ENCODE data around the gene ODC1. TPM values are rescaled to one million over a fixed set of nuclear protein-coding genes. Genes with fewer than 3 reads are reported as not detected.

ODC1 gene
- total RNA-seq, 1 donor from 2014 or later: 119 TPM

DNA sequence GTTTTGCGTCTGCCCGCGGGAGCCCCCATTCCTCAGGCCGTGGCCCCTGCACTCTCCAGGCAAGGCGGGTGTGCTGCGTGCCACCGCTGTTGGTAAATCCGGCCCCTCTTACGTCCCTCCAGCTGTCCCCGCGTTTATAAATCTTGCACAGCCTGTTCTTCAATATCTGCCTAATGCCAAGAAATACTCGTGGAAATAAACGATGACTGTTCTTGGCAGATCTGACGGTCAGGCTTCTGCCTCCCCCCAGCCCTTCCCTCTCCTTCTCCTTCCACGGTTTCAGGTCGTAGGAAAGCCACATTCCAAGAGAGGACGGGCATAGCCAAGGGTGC, 20.5 kb downstream of the ODC1 start:
- Histone ChIP-seq H3K9me3 (ENCODE audit: insufficient read depth, low read depth, low read length) (no peaks in the 10 kb centered on the region), H4K20me1 (ENCODE audit: insufficient read depth, low read length) (no peaks in the 10 kb centered on the region), H2AFZ (ENCODE audit: low read depth, low read length) (no peak overlapping the region), H3K4me1 (ENCODE audit: insufficient read depth, low read length) (peaks cover 13% of the 10 kb centered on the region), H3K4me2 (ENCODE audit: low read length) (no peak overlapping the region), H3K79me2 (ENCODE audit: insufficient read depth, low read length) (no peaks in the 10 kb centered on the region), H3K36me3 (ENCODE audit: insufficient read depth, low read length) (no peaks in the 10 kb centered on the region), H3K27me3 (ENCODE audit: insufficient read depth, low read length) (no peaks in the 10 kb centered on the region), H3K4me3 (ENCODE audit: insufficient read depth, low read depth, low read length) (no peak overlapping the region), H3K27ac (ENCODE audit: low read depth, low read length) (no peak overlapping the region), H3K9ac (ENCODE audit: low read length) (no peak overlapping the region)
- no peak for DNase-seq (ENCODE audit: low read depth)
- peaks cover 3% of the 10 kb centered on the region for H3K36me3 Mint-ChIP-seq (ENCODE audit: low read depth, unreplicated experiment)
- H3K4me1 Mint-ChIP-seq (ENCODE audit: low read depth, unreplicated experiment): no peaks in the 10 kb centered on the region
- TF ChIP-seq, protein P1, sequence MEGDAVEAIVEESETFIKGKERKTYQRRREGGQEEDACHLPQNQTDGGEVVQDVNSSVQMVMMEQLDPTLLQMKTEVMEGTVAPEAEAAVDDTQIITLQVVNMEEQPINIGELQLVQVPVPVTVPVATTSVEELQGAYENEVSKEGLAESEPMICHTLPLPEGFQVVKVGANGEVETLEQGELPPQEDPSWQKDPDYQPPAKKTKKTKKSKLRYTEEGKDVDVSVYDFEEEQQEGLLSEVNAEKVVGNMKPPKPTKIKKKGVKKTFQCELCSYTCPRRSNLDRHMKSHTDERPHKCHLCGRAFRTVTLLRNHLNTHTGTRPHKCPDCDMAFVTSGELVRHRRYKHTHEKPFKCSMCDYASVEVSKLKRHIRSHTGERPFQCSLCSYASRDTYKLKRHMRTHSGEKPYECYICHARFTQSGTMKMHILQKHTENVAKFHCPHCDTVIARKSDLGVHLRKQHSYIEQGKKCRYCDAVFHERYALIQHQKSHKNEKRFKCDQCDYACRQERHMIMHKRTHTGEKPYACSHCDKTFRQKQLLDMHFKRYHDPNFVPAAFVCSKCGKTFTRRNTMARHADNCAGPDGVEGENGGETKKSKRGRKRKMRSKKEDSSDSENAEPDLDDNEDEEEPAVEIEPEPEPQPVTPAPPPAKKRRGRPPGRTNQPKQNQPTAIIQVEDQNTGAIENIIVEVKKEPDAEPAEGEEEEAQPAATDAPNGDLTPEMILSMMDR (IDR thresholded peaks at IDR 0.05; ENCODE audit: insufficient read depth, low read depth, low read length): no peak
- no peak for TF ChIP-seq EZH2 (IDR thresholded peaks at IDR 0.05; ENCODE audit: insufficient read depth, low read length)
- H3K27ac Mint-ChIP-seq (ENCODE audit: unreplicated experiment): no peak overlapping the region
- no peaks in the 10 kb centered on the region for H3K9me3 Mint-ChIP-seq (ENCODE audit: unreplicated experiment)
- H3K27me3 Mint-ChIP-seq (ENCODE audit: low read depth, unreplicated experiment): peaks cover 15% of the 10 kb centered on the region
- no peak for FAIRE-seq
- H3K4me3 Mint-ChIP-seq (ENCODE audit: unreplicated experiment): no peak overlapping the region

DNA sequence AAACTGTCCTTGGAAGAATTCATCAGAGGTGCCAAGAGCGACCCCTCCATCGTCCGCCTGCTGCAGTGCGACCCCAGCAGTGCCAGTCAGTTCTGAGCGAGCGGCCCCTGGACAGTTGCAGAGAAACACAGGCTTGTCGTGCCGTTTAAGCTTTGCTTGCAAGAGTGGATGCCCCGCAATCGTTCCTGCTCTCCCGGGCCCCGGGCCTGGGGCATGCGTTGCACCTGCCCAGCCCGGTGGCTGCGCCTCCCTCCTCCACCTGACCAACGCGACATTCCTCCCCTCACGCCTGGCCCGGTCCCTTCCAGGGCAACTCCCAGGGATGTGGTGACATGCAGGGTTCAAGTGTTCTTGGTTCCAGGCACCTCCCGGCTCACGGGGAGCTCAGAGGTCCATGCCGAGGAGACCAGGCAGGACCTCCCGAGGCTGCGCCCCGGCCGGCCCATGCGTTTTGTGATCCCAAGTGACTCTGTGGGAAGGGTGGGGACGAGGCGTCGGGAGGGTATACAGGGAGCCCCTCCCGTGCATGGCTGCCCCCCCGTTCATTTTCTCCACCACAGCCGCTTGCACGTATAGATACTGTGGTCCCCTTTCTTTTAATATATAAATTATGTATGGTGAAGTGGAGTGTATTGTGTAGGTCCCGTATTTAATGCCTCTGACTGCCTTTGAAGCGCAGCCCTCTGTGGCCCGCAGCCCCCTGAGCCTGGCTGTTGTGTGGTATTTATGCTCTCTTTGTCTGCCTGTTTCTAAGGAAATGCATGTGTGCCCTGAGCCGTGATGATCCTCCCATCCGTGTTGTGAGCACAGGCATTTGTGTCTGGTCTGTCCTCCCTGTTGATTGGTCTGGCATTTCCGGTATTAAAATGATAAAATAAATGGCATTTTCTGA, 21.2 kb downstream of the ODC1 start:
- no peak overlapping the region for H3K4me2 ChIP-seq (ENCODE audit: low read length)

More for the DNA sequence above, 21.2 kb downstream of the ODC1 start:
- no peak for FAIRE-seq
- Mint-ChIP-seq H3K4me3 (ENCODE audit: unreplicated experiment) (no peak overlapping the region), H3K27me3 (ENCODE audit: low read depth, unreplicated experiment) (peaks cover 18% of the 10 kb centered on the region), H3K9me3 (ENCODE audit: unreplicated experiment) (no peaks in the 10 kb centered on the region), H3K4me1 (ENCODE audit: low read depth, unreplicated experiment) (no peaks in the 10 kb centered on the region), H3K27ac (ENCODE audit: unreplicated experiment) (no peak overlapping the region), H3K36me3 (ENCODE audit: low read depth, unreplicated experiment) (peaks cover 5% of the 10 kb centered on the region)
- no peak for TF ChIP-seq EZH2 (IDR thresholded peaks at IDR 0.05; ENCODE audit: insufficient read depth, low read length)
- TF ChIP-seq, protein P1 (IDR thresholded peaks at IDR 0.05; ENCODE audit: insufficient read depth, low read depth, low read length): no peak
- no peaks in the 10 kb centered on the region for H3K79me2 ChIP-seq (ENCODE audit: insufficient read depth, low read length)
- no peaks in the 10 kb centered on the region for H4K20me1 ChIP-seq (ENCODE audit: insufficient read depth, low read length)
- no peak for DNase-seq (ENCODE audit: low read depth)
- no peaks in the 10 kb centered on the region for H3K27me3 ChIP-seq (ENCODE audit: insufficient read depth, low read length)
- H3K9me3 ChIP-seq (ENCODE audit: insufficient read depth, low read depth, low read length): no peaks in the 10 kb centered on the region
- no peak overlapping the region for H3K9ac ChIP-seq (ENCODE audit: low read length)
- no peaks in the 10 kb centered on the region for H3K36me3 ChIP-seq (ENCODE audit: insufficient read depth, low read length)
- H2AFZ ChIP-seq (ENCODE audit: low read depth, low read length): no peak overlapping the region
- no peak overlapping the region for H3K27ac ChIP-seq (ENCODE audit: low read depth, low read length)
- H3K4me3 ChIP-seq (ENCODE audit: insufficient read depth, low read depth, low read length): no peak overlapping the region
- peaks cover 13% of the 10 kb centered on the region for H3K4me1 ChIP-seq (ENCODE audit: insufficient read depth, low read length)

Data from astrocyte (in vitro differentiated cells and primary cell).